Karpas-422 (cell line): ENCODE results near the gene CDK11B. TPM values are rescaled to one million over a fixed set of nuclear protein-coding genes. Genes with fewer than 3 reads are reported as not detected.

Experiments
- DNase-seq: peaks from one replicate; pipeline ENCODE4 v3.0.0-alpha.2; 2015
- H2AFZ ChIP-seq: fragments of 200-600 bp; sonication (generic); 2 replicates; pipeline ENCODE4 v1.6.1; 2014; ENCODE audit warnings: antibody characterized with exemption, low read length, mixed read lengths
- H3K27ac ChIP-seq: fragments of 200-600 bp; sonication (generic); 2 replicates; pipeline ENCODE4 v1.5.1; 2014; ENCODE audit warnings: mild to moderate bottlenecking, low read length, moderate library complexity
- H3K27me3 ChIP-seq: fragments of 200-600 bp; sonication (generic); 2 replicates; pipeline ENCODE4 v1.6.1; 2014; ENCODE audit warnings: low read length, mixed read lengths
- H3K36me3 ChIP-seq: fragments of 200-600 bp; sonication (generic); 2 replicates; pipeline ENCODE4 v1.6.1; 2014; ENCODE audit warnings: low read length, mixed read lengths; ENCODE audit not compliant: insufficient read depth
- H3K4me1 ChIP-seq: fragments of 200-600 bp; sonication (generic); 2 replicates; pipeline ENCODE4 v1.6.1; 2014; ENCODE audit warnings: mild to moderate bottlenecking, low read length, mixed read lengths
- H3K4me2 ChIP-seq: fragments of 200-600 bp; sonication (generic); 2 replicates; pipeline ENCODE4 v1.6.1; 2014; ENCODE audit warnings: low read length, low read depth, mild to moderate bottlenecking; ENCODE audit not compliant: poor library complexity, severe bottlenecking
- H3K4me3 ChIP-seq: fragments of 200-600 bp; sonication (generic); 2 replicates; pipeline ENCODE4 v1.5.1; 2014; ENCODE audit warnings: mild to moderate bottlenecking, antibody characterized with exemption, low read length, mixed read lengths
- H3K79me2 ChIP-seq: fragments of 200-600 bp; sonication (generic); 2 replicates; pipeline ENCODE4 v1.6.1; 2014; ENCODE audit warnings: mild to moderate bottlenecking, low read length, mixed read lengths
- H3K9ac ChIP-seq: fragments of 200-600 bp; sonication (generic); 2 replicates; pipeline ENCODE4 v1.6.0; 2014; ENCODE audit warnings: low read length
- H3K9me2 ChIP-seq: fragments of 200-600 bp; sonication (generic), shearing (Covaris generic); replicated peaks from 2 replicates; pipeline ENCODE4 v1.6.0; 2014; ENCODE audit warnings: mild to moderate bottlenecking, low read length, moderate library complexity; ENCODE audit not compliant: insufficient read depth
- H3K9me3 ChIP-seq: fragments of 300-700, 200-600 bp; sonication (generic); 2 replicates; pipeline ENCODE4 v1.6.1; 2014; ENCODE audit warnings: low read length, mixed read lengths
- H4K20me1 ChIP-seq: fragments of 200-600 bp; sonication (generic); 2 replicates; pipeline ENCODE4 v1.6.1; 2014; ENCODE audit warnings: mild to moderate bottlenecking, antibody characterized with exemption, low read length, low read depth; ENCODE audit not compliant: insufficient read depth
- total RNA-seq: library from RNA; depleted of rRNA; stranded (reverse); fragments of >200 nt; shearing (Covaris generic); gene quantifications from 2 replicates; pipeline ENCODE4 v1.2.3, GENCODE V29; 2014; ENCODE audit warnings: low replicate concordance

The CDK11B gene
- total RNA-seq, 1 experiment from 2014 or later: 11.4 TPM

DNA sequence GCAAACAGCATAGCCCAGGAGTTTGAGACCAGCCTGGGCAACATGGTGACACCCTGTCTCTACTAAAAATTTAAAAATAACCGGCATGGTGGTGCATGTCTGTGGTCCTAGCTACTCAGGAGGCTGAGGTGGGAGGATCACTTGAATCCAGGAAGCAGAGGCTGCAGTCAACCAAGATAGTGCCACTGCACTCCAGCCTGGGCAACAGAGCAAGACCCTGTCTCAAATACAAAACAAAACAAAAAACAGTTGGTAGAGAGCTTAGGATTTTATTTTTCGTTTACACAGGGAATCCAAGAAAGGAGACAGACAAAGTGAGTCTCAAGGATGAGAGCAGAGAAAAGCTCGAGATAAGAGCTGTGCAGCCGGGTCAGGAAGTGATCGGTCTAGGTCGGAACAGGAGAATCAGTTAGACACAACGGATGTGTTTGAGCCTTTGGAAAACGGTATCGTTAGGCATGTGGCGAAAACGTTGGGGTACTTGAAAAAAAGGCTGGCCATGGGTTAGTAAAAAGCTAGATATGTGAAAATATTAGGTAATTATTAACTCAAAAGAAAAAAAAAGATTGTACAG lies 45.2 kb downstream of the CDK11B start:
- H4K20me1 ChIP-seq: peaks cover 19% of the 10 kb centered on the region
- no peaks in the 10 kb centered on the region for H3K9me3 ChIP-seq
- DNase-seq: no peak
- H3K27me3 ChIP-seq: no peaks in the 10 kb centered on the region
- H2AFZ ChIP-seq: no peak overlapping the region
- H3K4me2 ChIP-seq: peak overlapping the region; percentile 100
- H3K9me2 ChIP-seq: no peaks in the 10 kb centered on the region
- peaks cover 23% of the 10 kb centered on the region for H3K4me1 ChIP-seq
- H3K9ac ChIP-seq: no peak overlapping the region
- no peak overlapping the region for H3K4me3 ChIP-seq
- no peak overlapping the region for H3K27ac ChIP-seq
- H3K36me3 ChIP-seq: no peaks in the 10 kb centered on the region
- peaks cover 14% of the 10 kb centered on the region; the same call in 1 of the 2 replicates for H3K79me2 ChIP-seq

DNA sequence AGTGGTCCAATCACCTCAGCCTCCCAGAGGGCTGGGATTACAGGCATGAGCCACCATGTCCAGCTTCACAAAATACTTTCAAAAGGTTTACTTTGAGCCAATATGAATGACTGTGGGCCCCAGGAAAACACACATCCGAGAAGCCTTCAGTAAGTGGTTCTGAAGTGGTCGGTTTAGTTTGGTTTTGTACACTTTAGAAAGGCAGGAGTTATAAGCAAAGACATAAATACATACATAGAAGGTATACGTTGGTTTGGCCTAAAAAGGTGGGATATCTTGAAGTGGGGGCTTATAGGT lies 46.8 kb downstream of the CDK11B start:
- DNase-seq: no peak
- no peaks in the 10 kb centered on the region for H3K27me3 ChIP-seq
- H3K36me3 ChIP-seq: no peaks in the 10 kb centered on the region
- H3K27ac ChIP-seq: no peak overlapping the region
- H3K4me1 ChIP-seq: peaks cover 20% of the 10 kb centered on the region
- H3K79me2 ChIP-seq: peaks cover 14% of the 10 kb centered on the region; the same call in 1 of the 2 replicates
- no peaks in the 10 kb centered on the region for H3K9me3 ChIP-seq
- H4K20me1 ChIP-seq: peaks cover 19% of the 10 kb centered on the region
- no peak overlapping the region for H3K4me3 ChIP-seq
- no peak overlapping the region for H3K9ac ChIP-seq
- no peaks in the 10 kb centered on the region for H3K9me2 ChIP-seq
- no peak overlapping the region for H2AFZ ChIP-seq
- no peak overlapping the region for H3K4me2 ChIP-seq

DNA sequence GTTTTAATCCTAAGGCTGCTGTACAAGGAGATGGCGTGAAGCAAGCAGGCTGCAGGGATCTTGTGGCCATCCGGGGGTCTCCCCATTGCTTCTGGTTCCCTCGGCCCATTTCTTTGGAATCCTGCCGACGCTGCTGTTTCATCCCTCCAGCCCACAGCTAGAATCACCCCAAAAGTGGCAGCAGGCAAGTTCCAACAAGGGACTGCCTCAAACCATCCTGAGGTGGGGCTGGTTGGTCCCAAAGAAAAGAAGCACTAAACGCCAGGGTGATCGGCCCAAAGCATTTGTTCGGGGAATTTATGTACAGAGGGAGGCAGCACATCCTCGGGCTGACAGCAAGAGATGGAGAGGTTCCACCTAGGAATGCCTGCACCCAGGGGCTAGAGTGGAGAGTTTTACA lies 48.0 kb downstream of the CDK11B start:
- Histone ChIP-seq H3K4me2 (no peak overlapping the region), H3K9me3 (no peaks in the 10 kb centered on the region), H3K4me3 (no peak overlapping the region), H4K20me1 (peaks cover 11% of the 10 kb centered on the region; the same call in 1 of the 2 replicates), H3K79me2 (peaks cover 7% of the 10 kb centered on the region; the same call in 1 of the 2 replicates), H3K27ac (no peak overlapping the region), H2AFZ (no peak overlapping the region), H3K27me3 (no peaks in the 10 kb centered on the region), H3K36me3 (no peaks in the 10 kb centered on the region), H3K4me1 (peaks cover 11% of the 10 kb centered on the region), H3K9me2 (no peaks in the 10 kb centered on the region), H3K9ac (no peak overlapping the region)
- no peak for DNase-seq

DNA sequence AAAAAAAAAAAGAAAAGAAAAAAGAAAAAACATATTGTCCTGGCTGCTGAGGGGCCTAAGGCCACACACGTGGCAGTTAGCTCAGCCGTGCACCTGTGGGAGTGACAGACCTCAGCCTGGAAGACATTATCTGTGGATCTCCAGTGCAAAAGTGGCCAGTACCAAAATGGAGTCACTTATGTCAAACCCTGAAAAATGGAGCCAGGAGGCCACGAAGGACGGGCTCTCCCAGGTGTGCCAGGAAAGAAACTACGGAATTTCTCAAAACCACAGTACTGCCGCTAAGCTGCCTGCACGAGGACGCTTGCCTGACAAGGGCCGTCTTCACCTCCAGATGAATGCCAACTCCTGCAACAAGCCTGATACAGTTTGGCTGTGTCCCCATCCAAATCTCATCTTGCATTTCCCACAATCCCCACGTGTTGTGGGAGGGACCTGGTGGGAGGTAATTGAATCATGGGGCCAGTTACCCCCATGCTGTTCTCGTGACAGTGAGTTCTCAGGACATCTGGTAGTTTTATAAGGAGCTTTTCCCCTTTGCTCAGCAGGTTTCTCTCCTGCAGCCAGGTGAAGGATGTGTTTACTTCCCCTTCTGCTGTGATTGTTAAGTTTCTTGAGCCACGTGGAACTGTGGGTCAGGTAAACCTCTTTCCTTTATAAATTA lies 48.9 kb downstream of the CDK11B start:
- peaks cover 11% of the 10 kb centered on the region for H3K4me1 ChIP-seq
- peaks cover 7% of the 10 kb centered on the region; the same call in 1 of the 2 replicates for H3K79me2 ChIP-seq
- no peak overlapping the region for H3K4me2 ChIP-seq
- no peaks in the 10 kb centered on the region for H3K9me3 ChIP-seq
- H3K9ac ChIP-seq: no peak overlapping the region
- H3K9me2 ChIP-seq: no peaks in the 10 kb centered on the region
- no peak overlapping the region for H2AFZ ChIP-seq
- H3K27me3 ChIP-seq: no peaks in the 10 kb centered on the region
- H3K36me3 ChIP-seq: no peaks in the 10 kb centered on the region
- no peak for DNase-seq
- peaks cover 11% of the 10 kb centered on the region; the same call in 1 of the 2 replicates for H4K20me1 ChIP-seq
- H3K4me3 ChIP-seq: no peak overlapping the region
- H3K27ac ChIP-seq: no peak overlapping the region

DNA sequence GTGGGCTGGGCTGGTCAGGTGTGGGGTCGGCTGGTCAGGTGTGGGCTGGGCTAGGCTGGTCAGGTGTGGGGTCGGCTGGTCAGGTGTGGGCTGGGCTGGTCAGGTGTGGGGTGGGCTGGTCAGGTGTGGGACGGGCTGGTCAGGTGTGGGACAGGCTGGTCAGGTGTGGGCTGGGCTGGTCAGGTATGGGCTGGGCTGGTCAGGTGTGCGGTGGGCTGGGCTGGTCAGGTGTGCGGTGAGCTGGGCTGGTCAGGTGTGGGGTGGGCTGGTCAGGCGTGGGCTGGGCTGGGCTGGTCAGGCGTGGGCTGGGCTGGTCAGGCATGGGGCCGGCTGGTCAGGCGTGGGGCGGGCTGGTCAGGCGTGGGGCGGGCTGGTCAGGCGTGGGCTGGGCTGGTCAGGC lies 52.6 kb downstream of the CDK11B start:
- no peak for DNase-seq
- no peak overlapping the region for H3K9ac ChIP-seq
- H3K4me3 ChIP-seq: no peak overlapping the region
- no peak overlapping the region for H2AFZ ChIP-seq
- no peaks in the 10 kb centered on the region for H3K36me3 ChIP-seq
- H3K27me3 ChIP-seq: no peaks in the 10 kb centered on the region
- no peaks in the 10 kb centered on the region for H4K20me1 ChIP-seq
- no peaks in the 10 kb centered on the region for H3K9me3 ChIP-seq
- H3K4me2 ChIP-seq: no peak overlapping the region
- no peaks in the 10 kb centered on the region for H3K9me2 ChIP-seq
- H3K4me1 ChIP-seq: peaks cover 13% of the 10 kb centered on the region
- H3K79me2 ChIP-seq: no peaks in the 10 kb centered on the region
- H3K27ac ChIP-seq: no peak overlapping the region

DNA sequence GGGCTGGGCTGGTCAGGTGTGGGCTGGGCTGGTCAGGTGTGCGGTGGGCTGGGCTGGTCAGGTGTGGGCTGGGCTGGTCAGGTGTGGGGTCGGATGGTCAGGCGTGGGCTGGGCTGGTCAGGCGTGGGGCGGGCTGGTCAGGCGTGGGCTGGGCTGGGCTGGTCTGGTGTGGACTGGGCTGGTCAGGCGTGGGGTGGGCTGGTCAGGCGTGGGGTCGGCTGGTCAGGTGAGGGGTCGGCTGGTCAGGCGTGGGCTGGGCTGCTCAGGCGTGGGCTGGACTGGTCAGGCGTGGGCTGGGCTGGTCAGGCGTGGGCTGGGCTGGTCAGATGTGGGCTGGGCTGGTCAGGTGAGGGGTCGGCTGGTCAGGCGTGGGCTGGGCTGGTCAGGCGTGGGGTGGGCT lies 53.1 kb downstream of the CDK11B start:
- DNase-seq: no peak
- no peaks in the 10 kb centered on the region for H3K36me3 ChIP-seq
- H3K9me3 ChIP-seq: no peaks in the 10 kb centered on the region
- no peaks in the 10 kb centered on the region for H3K9me2 ChIP-seq
- H3K9ac ChIP-seq: no peak overlapping the region
- peaks cover 13% of the 10 kb centered on the region for H3K4me1 ChIP-seq
- no peak overlapping the region for H2AFZ ChIP-seq
- no peaks in the 10 kb centered on the region for H3K79me2 ChIP-seq
- H3K4me3 ChIP-seq: no peak overlapping the region
- no peaks in the 10 kb centered on the region for H3K27me3 ChIP-seq
- H3K27ac ChIP-seq: no peak overlapping the region
- no peaks in the 10 kb centered on the region for H4K20me1 ChIP-seq
- H3K4me2 ChIP-seq: no peak overlapping the region

DNA sequence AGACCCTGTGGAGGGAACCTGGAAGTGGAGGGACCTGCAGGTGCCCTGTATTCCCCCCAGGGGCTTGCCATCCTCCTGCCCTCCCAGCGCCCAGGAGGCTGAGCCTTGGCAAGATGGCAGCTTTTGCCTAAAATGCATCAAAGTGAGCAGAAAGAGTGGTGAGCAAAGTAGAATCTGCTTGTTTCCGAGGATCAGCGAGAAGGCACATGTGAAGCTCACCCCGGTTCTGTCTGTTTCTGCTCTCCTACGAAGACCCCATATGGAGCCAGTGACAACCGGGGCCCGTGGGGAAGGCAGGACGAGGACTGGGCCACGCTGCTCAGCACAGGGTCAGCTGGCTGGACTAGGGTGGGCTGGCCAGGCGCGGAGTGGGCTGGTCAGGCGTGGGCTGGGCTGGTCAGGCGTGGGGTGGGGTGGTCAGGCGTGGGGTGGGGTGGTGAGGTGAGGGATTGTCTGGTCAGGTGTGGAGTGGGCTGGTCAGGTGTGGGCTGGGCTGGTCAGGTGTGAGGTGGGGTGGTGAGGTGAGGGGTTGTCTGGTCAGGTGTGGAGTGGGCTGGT lies 53.7 kb downstream of the CDK11B start:
- Histone ChIP-seq H2AFZ (no peak overlapping the region), H3K9ac (no peak overlapping the region), H3K27me3 (no peaks in the 10 kb centered on the region), H3K4me1 (peaks cover 13% of the 10 kb centered on the region), H4K20me1 (no peaks in the 10 kb centered on the region), H3K9me3 (no peaks in the 10 kb centered on the region), H3K9me2 (no peaks in the 10 kb centered on the region), H3K27ac (no peak overlapping the region), H3K36me3 (no peaks in the 10 kb centered on the region), H3K4me2 (no peak overlapping the region), H3K4me3 (no peak overlapping the region), H3K79me2 (no peaks in the 10 kb centered on the region)
- peak; percentile 56 for DNase-seq

DNA sequence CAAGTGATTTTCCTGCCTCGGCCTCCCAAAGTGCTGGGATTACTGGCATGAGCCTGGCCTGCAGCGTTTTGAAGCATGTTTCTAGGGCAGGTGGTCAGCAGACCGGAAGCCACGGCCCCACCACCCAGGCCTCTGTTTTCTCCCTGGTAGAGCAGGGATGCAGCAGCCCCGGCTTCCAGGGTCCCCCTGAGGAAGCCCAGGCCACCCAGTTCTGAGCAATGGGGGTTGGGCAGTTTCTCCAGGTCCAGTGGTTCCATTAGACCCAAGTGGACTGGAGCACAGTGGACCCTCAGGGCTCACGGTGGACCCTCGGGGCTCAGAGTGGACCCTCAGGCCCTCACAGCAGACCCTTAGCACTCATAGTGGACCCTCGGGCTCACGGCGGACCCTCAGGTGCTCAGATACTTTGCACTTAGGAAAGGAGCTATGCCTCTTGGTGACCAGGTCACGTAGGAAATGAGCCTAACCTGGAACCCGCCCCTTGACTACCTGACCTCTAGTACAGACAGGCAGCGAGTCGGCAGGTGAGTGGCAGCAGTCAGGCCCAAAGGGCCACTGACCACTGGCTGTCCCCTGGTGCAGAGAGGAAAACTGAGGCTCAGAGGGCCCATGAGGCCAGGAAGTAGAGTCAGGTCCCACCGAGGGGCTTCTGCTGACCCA lies 54.3 kb downstream of the CDK11B start:
- H3K27me3 ChIP-seq: no peaks in the 10 kb centered on the region
- H2AFZ ChIP-seq: no peak overlapping the region
- no peak overlapping the region for H3K4me2 ChIP-seq
- no peak overlapping the region for H3K27ac ChIP-seq
- H3K9me3 ChIP-seq: no peaks in the 10 kb centered on the region
- H3K4me1 ChIP-seq: peaks cover 13% of the 10 kb centered on the region
- no peak overlapping the region for H3K4me3 ChIP-seq
- H3K36me3 ChIP-seq: no peaks in the 10 kb centered on the region
- no peak for DNase-seq
- no peaks in the 10 kb centered on the region for H3K9me2 ChIP-seq
- H3K79me2 ChIP-seq: no peaks in the 10 kb centered on the region
- no peak overlapping the region for H3K9ac ChIP-seq
- H4K20me1 ChIP-seq: no peaks in the 10 kb centered on the region
